Measurements from ENCODE around the gene KDM4D.
"Not testable (repeated sequence)": the region's sequence is repeated elsewhere in the genome, so short reads cannot be mapped to it uniquely, and the experiment has no call there.

KDM4D gene

GRCh38 chr11:94958121-94958696 lies 15.3 kb upstream of the KDM4D start:
- no peak for DNase-seq (ENCODE audit: low read depth, low spot score)

DNA sequence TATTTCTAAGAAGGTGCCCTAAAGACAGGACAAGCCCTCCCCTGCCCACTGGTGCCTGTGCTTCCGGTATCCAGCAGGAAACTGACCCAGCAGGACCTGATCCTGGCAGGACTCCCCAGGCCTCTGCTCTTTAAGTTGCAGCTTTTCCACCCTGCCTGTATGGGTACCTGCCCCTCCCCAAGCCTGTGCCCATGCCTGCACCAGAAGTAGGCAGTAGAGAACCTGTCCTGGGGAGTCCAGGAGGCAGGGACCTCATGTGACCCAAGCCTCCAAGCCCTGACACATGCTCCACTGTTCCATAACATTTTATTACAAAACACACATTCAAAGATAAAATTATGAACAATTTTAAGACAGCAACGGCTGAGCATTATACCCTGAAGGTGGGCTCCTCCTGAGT lies 14.3 kb upstream of the KDM4D start:
- no peak for DNase-seq (ENCODE audit: low read depth, low spot score)

- no peak for DNase-seq (ENCODE audit: low read depth, low spot score)
These were observed 13.0 kb upstream of the KDM4D start for GRCh38 chr11:94960488-94960887.

GRCh38 chr11:94961255-94961654 lies 12.3 kb upstream of the KDM4D start:
- no peak for DNase-seq (ENCODE audit: low read depth, low spot score)

- no peak for DNase-seq (ENCODE audit: low read depth, low spot score)
These were observed 8.6 kb upstream of the KDM4D start for GRCh38 chr11:94964934-94965333.

DNA sequence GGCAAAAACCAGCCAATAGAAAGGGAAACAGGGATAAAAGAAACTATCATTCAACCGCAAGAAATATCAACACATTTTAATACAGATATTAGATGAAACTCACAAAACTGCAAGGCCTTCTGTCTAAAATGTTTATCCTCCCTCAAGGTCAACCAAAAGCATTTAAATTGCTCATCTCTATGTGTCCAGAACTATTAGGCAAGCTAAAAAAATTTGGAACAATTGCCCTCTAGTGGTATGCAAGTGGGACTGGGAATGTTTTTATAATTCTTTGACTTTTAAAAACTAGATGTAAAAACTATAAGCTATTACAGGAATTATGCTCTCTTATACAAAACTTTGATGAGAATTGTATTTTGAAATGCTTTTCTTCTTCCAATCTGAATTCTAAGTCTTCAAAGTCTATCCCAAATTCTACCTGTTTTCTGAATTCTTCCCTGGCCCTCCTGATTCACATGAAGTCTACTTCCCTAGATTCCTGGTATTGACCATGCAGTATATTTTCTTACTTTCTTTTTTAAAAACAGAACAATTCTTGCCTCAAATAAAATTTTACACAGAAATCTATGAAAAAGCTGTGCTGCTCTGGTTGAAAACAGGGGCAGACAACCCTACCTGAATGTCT lies 5.1 kb upstream of the KDM4D start:
- no peak for DNase-seq (ENCODE audit: low read depth, low spot score)

- no peak for DNase-seq (ENCODE audit: low read depth, low spot score)
These were observed 810 bp upstream of the KDM4D start for GRCh38 chr11:94972700-94973098.

- no peak for DNase-seq (ENCODE audit: low read depth, low spot score)
These were observed 669 bp downstream of the KDM4D start for GRCh38 chr11:94974178-94974577.

DNA sequence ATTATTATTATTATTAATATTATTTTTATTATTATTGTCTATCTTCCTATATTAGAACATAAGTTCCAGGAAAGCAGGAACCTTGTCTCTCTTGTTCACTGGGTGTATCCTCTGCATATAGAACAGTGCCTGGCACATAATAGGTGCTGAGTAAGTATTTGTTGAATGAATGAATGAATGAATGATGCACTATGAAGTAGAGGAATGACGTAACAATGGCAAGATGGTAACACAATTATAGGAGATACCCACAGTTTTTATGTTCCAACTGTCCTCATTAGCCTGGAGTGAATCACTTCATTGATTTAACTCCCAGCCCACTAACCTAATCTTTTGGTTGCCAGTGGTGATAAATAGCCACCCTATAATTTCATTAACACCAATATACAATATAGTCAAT lies 2.1 kb downstream of the KDM4D start:
- no peak for DNase-seq (ENCODE audit: low read depth, low spot score)

DNA sequence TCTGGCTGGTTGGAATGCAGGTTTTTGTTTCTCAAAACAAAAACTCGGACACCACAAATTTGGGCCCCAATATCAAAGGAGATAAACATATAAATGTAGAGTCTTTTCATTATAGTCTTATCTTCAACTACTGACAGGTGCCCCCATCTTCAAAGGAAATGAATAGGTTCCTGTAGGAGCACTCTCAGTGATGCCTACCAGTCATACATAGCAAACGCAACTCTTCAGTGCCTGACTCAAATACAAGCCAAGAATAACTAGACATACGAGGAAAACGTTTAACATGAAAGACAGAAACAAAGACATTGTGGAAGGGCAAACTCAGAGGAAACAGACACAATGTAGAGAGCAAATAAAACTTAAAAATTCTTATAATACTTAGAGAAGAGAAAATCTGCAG lies 13.9 kb downstream of the KDM4D start:
- DNase-seq (ENCODE audit: low read depth, low spot score) = no peak

DNA sequence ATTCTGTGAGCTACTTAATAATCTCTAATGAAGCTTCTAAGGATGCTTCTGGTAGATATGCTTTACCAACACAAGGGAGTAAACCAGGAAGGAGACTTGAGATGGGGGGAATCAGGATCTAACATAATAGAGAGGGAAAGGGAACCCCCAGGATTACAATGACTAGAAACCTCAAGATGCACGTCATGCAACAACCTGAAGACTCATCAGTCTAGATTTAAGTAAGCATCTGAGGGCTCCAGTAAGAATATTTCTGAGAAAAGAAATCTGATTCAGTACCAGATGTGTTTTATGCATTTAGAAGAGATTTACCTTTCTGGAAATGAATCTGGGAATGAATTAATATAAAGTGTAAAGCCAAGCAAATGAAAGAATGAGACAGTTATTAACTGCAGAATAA lies 15.2 kb downstream of the KDM4D start:
- no peak for DNase-seq (ENCODE audit: low read depth, low spot score)

- DNase-seq (ENCODE audit: low read depth, low spot score) = no peak
These were observed 20.0 kb downstream of the KDM4D start for GRCh38 chr11:94993400-94993943.

- DNase-seq (ENCODE audit: low read depth, low spot score) = no peak
These were observed 23.9 kb downstream of the KDM4D start for GRCh38 chr11:94997437-94997836.

- DNase-seq (ENCODE audit: low read depth, low spot score) = no peak
These were observed 24.8 kb downstream of the KDM4D start for GRCh38 chr11:94998285-94998684.

- DNase-seq (ENCODE audit: low read depth, low spot score) = no peak
These were observed 30.2 kb downstream of the KDM4D start for GRCh38 chr11:95003716-95004115.

- no peak for DNase-seq (ENCODE audit: low read depth, low spot score)
These were observed 32.1 kb downstream of the KDM4D start for GRCh38 chr11:95005642-95006041.

GRCh38 chr11:95011376-95011775 lies 37.9 kb downstream of the KDM4D start:
- no peak for DNase-seq (ENCODE audit: low read depth, low spot score)

GRCh38 chr11:95014184-95014821 lies 40.8 kb downstream of the KDM4D start:
- DNase-seq (ENCODE audit: low read depth, low spot score) = no peak

GRCh38 chr11:95016139-95016538 lies 42.6 kb downstream of the KDM4D start:
- DNase-seq (ENCODE audit: low read depth, low spot score) = no peak

DNA sequence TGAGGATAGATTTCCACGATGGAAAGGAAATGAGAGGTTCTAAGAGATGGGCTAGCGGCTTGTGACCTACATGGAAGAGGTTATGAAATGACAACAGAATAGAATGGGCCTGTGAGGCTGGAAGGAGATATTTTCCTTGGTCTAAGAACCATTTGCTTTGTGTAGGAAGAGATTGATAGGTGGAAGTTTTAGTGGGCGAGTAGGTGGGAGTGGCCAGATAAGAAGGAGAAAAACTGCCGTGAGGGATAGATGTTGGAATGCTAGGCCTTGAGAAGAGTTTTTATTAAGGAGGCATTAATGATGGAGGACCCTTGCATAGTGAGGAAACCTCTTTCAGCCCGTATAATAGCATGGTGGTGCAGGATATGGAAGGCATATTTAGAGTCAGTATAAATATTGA lies 48.0 kb downstream of the KDM4D start:
- not testable (repeated sequence) for DNase-seq (ENCODE audit: low read depth, low spot score)

GRCh38 chr11:95024958-95025357 lies 51.4 kb downstream of the KDM4D start, which contains the start of gene KDM4E:
KDM4E (plus strand) TSS chr11:95025258; CDS start chr11:95025558, 300 bp downstream.
- no peak for DNase-seq (ENCODE audit: low read depth, low spot score)

- not testable (repeated sequence) for DNase-seq (ENCODE audit: low read depth, low spot score)
These were observed 52.1 kb downstream of the KDM4D start for GRCh38 chr11:95025594-95025993.

GRCh38 chr11:95028357-95028756 lies 54.8 kb downstream of the KDM4D start:
- no peak for DNase-seq (ENCODE audit: low read depth, low spot score)

All from activated CD4-positive, CD25-positive, alpha-beta regulatory T cell treated with anti-CD3 and anti-CD28 coated beads, Interleukin-2, amount 50 U/mL, for 16 hours (primary cell).